Measurements from ENCODE around the gene SERTAD1. TPM values are rescaled to one million over a fixed set of nuclear protein-coding genes. Genes with fewer than 3 reads are reported as not detected.

The SERTAD1 gene
- total RNA-seq, 4 donors from 2014 or later = 17.3 to 45.7 (median 26.6) TPM

- no peak within 1 kb of the TSS for H3K4me3 ChIP-seq (ENCODE audit: low read depth, poor library complexity, severe bottlenecking)
- DNase-seq (ENCODE audit: low spot score in 2 of 2) = no peak
- intact Hi-C loops (cut with DNase I; ENCODE audit: low total_unique reads) = no loop called here
- no peak for TF ChIP-seq POLR2A (IDR thresholded peaks at IDR 0.05)
- TF ChIP-seq, protein P1, sequence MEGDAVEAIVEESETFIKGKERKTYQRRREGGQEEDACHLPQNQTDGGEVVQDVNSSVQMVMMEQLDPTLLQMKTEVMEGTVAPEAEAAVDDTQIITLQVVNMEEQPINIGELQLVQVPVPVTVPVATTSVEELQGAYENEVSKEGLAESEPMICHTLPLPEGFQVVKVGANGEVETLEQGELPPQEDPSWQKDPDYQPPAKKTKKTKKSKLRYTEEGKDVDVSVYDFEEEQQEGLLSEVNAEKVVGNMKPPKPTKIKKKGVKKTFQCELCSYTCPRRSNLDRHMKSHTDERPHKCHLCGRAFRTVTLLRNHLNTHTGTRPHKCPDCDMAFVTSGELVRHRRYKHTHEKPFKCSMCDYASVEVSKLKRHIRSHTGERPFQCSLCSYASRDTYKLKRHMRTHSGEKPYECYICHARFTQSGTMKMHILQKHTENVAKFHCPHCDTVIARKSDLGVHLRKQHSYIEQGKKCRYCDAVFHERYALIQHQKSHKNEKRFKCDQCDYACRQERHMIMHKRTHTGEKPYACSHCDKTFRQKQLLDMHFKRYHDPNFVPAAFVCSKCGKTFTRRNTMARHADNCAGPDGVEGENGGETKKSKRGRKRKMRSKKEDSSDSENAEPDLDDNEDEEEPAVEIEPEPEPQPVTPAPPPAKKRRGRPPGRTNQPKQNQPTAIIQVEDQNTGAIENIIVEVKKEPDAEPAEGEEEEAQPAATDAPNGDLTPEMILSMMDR (IDR thresholded peaks at IDR 0.05) = no peak
- WGBS, 2 donors = 88% methylated on average over 10 of the region's 10 CpGs
These were observed 35.6 kb downstream of the SERTAD1 start, which contains the start of gene HIPK4 for GRCh38 chr19:40390084-40390742. HIPK4 (minus strand) TSS chr19:40390181; CDS start chr19:40389902, 279 bp downstream.

DNA sequence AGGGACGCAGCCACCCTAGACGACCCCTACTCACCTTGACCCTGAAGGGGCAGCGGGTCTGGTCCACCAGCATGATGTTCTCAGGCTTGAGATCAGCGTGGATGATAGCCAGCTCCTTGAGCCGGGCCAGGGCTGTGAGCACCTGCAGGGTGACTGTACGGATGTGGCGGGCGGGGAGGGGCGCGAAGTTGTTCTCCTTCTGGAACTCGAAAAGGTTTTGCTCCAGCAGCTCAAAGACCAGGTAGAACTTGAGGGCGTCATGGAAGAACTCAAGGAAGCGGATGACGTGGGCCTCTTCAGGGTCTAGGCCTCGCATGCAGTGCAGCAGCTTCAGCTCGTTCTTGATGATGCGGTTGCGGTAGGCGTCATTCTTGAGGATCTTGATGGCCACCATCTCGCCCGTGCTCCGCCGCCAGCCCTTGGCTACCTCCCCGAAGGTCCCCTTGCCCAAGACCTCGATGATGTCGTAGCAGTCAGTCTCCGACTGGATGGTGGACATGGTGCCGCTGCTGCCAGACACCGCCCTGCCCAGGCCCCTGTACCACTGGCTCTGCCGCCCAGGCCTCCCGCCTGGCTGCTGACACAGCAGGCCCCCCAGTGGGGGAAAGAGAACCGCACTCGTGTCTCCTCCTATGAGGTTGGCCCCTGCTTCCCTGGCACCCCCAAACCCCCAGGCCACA, 36.2 kb downstream of the SERTAD1 start:
- no peak for DNase-seq (ENCODE audit: low spot score in 2 of 2)
- H3K4me3 ChIP-seq (ENCODE audit: low read depth, poor library complexity, severe bottlenecking) = no peak overlapping the region
- WGBS, 2 donors = 95 to 96% methylated on average over 33 of the region's 33 CpGs
- TF ChIP-seq, protein P1 (IDR thresholded peaks at IDR 0.05) = no peak
- TF ChIP-seq POLR2A (IDR thresholded peaks at IDR 0.05) = no peak
- intact Hi-C loops (cut with DNase I; ENCODE audit: low total_unique reads) = no loop called here

DNA sequence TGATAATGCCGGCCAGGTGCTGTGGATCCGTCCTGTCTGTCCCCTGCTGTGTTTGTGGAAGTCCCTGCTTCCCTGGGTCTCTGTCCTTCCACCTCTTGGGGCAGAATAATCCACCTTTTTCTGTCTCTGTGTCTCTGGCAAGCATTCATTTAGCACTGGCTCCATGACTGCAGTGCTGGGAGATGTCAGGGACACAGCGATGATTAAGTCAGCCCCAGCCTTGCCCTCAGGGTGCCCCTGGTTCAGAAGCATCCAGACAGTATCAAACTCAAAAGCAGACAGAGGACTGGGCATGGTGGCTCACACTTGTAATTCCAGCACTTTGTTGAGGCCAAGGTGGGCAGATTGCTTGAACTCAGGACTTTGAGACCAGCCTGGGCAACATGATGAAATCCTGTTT, 37.3 kb downstream of the SERTAD1 start:
- no peak overlapping the region for H3K4me3 ChIP-seq (ENCODE audit: low read depth, poor library complexity, severe bottlenecking)
- WGBS, 2 donors = 63 to 72% methylated on average over 3 of the region's 3 CpGs
- DNase-seq (ENCODE audit: low spot score in 2 of 2) = no peak
- intact Hi-C loops (cut with DNase I; ENCODE audit: low total_unique reads) = no loop called here
- TF ChIP-seq, protein P1 (IDR thresholded peaks at IDR 0.05) = no peak
- TF ChIP-seq POLR2A (IDR thresholded peaks at IDR 0.05) = no peak

DNA sequence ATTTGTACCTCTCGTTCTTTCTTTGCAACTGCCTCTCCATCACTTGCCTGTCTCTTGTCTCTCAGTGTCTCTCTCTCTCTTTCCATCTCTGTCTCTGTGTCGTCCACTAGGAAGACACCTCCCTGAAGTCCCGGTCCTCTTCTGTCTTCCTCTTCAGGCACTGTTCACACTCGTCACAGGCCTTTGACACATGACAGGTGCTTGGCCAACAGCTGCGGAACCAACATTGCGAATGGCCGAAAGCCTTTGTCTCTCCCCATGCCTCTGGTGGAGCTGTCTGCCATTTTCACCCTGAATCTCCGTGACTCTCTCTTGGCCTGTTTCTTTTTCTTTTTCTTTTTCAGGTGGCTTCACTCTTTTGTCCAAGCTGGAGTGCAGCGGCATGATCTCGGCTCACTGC, 38.6 kb downstream of the SERTAD1 start:
- no peak overlapping the region for H3K4me3 ChIP-seq (ENCODE audit: low read depth, poor library complexity, severe bottlenecking)
- intact Hi-C loops (cut with DNase I; ENCODE audit: low total_unique reads) = no loop called here
- 94 to 96% methylated on average over 10 of the region's 10 CpGs for WGBS, 2 donors
- DNase-seq (ENCODE audit: low spot score in 2 of 2) = no peak
- TF ChIP-seq, protein P1 (IDR thresholded peaks at IDR 0.05) = no peak
- no peak for TF ChIP-seq POLR2A (IDR thresholded peaks at IDR 0.05)

DNA sequence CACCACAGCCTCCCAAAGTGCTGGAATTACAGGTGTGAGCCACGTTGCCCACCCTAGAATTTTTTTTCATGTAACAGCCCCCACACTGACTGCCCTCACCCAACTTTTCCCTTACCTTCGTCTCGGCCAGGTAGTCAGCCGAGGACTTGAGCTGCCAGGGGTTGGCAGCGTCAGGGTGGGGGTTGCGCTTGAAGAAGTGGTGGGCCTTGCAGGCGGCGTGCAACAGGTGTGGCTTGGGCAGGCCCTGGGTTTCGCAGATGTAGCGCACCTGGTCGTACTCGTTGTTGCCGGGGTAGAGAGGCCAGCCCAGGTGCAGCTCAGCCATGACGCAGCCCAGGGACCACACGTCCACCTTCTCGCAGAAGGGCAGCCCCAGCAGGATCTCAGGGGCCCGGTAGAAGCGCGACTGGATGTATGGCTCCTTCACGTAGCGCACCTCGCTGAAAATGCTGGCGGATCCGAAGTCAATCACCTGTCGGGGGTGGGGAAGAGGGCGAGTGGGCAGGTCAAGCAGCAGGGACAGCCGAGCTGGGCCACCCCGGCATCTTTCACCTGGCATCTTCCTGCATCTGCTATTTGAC, 42.0 kb downstream of the SERTAD1 start:
- intact Hi-C loops (cut with DNase I; ENCODE audit: low total_unique reads) = no loop called here
- WGBS, 2 donors = 83 to 84% methylated on average over 24 to 26 of the region's 28 CpGs
- no peak overlapping the region for H3K4me3 ChIP-seq (ENCODE audit: low read depth, poor library complexity, severe bottlenecking)
- no peak for DNase-seq (ENCODE audit: low spot score in 2 of 2)
- TF ChIP-seq, protein P1 (IDR thresholded peaks at IDR 0.05) = no peak
- TF ChIP-seq POLR2A (IDR thresholded peaks at IDR 0.05) = no peak

All from lower leg skin (tissue), 4 donors.